B cell (primary cell): ENCODE measurements around the gene INHBB.

Experiments used
- CTCF ChIP-seq: fragments of 200-600 bp; IDR thresholded peaks from one replicate; pipeline ENCODE4 v1.8.0; 2022; ENCODE audit warnings: antibody characterized with exemption, mild to moderate bottlenecking
- EZH2 ChIP-seq: IDR thresholded peaks from 2 replicates; pipeline ENCODE4 v1.6.1; 2012; ENCODE audit warnings: borderline replicate concordance, low read depth, mild to moderate bottlenecking, moderate library complexity, low read length; ENCODE audit not compliant: insufficient read depth, poor library complexity, severe bottlenecking

- TF ChIP-seq CTCF: no peak
- no peak for TF ChIP-seq EZH2
Measured at GRCh38 chr2:120342446-120342845, 3.5 kb upstream of the INHBB start.
